DMS153 treated with DMSO at 0.1 percent for 48 hours (cell line): ENCODE data around the gene TBL2.
A peak's percentile ranks its signal among the peaks of the same experiment; 100 is the strongest.
"Not testable (repeated sequence)": the region's sequence is repeated elsewhere in the genome, so short reads cannot be mapped to it uniquely, and the experiment has no call there.

Experiments
- DNase-seq: peaks from one replicate; lab custom pipeline; 2025; ENCODE audit not compliant: unreplicated experiment; lab: John Stamatoyannopoulos, UW

The TBL2 gene

DNA sequence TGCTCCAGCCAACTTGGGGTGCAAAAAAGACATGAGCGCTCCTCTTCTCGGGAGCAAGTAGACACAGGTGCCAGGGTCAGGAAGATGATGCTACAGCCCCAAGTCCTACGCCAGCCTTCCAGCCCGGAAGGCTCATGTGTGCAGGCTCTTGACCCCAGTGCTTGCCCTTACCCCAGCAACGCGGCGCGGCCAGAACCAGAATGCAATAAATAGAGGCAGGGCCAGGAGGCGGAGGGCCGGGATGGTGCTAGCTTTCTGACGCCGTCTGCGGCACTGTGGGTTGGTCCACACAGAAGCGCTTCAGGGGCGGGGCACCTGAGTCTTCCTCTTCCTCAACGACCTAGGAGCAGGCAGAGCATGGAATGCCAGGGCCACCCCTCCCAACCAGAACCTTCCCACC is 41.3 kb downstream of the TBL2 start:
- no peak for DNase-seq

DNA sequence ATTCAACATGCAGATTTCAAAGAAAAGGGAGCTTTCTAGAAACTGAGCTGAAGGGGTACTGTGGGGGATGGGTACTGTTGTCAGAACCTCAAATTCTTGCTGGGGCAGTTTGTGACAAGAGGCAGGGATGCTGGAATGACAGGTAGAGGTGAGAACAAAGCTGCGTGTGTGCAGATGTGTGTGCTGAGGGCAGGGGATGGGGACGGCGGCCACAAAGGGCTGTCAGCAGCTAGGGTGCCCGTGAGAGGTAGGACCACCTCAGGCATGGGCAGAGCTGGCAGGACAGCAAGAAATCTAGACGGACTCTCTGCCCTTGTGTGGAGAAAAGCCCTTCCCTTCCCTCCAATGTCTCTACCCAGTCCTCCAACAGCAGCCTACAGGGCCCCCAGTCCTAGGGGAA is 41.9 kb downstream of the TBL2 start:
- DNase-seq, result no peak

DNA sequence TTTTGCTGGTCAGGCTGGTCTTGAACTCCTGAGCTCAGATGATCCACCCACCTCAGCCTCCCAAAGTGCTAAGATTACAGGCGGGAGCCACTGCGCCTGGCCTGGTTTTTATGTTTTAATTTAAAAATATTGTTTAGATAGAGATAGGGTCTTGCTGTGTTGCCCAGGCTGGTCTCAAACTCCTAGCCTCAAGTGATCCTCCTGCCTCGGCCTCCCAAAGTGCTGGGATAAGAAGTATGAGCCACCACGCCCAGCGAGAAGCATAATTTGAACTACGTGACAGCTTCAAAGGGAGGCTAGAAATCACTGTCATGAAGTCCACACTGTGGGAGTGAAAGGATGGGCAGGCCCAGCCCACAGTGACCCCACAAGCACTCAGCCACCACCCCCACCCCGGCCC is 42.5 kb downstream of the TBL2 start:
- not testable (repeated sequence) for DNase-seq

DNA sequence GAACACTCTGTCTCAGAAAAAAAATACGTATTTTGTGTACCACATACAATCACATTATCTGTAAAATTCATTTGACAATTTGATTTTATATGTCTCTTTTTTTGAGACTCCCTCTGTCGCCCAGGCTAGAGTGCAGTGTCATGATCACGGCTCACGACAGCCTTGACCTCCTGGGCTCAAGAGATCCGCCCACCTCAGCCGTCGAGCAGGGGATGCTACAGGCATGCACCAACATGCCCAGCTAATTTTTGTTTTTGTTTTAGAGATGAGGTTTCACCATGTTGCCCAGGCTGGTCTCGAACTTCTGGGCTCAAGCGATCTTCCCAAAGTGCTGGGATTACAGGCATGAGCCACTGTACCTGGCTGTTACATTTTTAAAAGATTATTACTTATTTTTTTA is 44.6 kb downstream of the TBL2 start:
- no peak for DNase-seq

DNA sequence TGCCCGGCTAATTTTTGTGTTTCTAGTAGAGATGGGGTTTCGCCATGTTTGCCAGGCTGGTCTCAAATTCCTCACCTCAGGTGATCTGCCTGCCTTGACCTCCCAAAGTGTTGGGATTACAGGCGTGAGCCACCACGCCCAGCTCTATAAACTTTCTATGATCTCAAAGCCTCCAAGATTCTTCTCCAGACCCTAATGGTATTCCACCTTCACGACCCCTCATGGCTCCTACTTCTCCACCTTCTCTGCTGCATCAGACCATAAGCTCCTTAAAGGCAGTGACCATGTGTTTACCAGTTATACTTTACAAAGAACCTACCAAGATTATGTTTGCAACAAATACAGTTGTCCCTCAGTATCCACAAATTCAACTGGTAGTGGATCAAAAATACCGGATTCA is 46.2 kb downstream of the TBL2 start:
- DNase-seq, result no peak

DNA sequence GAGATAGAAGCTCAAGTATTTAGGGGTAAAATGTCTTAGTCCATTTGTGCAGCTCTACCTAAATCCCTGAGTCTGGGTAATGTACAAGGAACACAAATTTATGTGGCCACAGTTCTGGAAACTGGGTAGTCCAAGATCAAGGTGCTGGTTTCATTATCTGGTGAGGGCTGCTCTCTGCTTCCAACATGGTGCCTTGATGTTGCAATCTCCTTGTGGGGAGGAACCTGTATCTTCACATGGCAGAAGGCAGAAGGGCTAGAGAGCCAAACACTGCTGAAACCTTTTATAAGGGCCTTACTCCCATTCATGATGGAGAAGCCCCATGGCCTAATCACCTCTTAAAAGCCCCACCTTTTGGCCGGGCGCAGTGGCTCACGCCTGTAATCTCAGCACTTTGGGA is 47.6 kb downstream of the TBL2 start:
- DNase-seq, result no peak

DNA sequence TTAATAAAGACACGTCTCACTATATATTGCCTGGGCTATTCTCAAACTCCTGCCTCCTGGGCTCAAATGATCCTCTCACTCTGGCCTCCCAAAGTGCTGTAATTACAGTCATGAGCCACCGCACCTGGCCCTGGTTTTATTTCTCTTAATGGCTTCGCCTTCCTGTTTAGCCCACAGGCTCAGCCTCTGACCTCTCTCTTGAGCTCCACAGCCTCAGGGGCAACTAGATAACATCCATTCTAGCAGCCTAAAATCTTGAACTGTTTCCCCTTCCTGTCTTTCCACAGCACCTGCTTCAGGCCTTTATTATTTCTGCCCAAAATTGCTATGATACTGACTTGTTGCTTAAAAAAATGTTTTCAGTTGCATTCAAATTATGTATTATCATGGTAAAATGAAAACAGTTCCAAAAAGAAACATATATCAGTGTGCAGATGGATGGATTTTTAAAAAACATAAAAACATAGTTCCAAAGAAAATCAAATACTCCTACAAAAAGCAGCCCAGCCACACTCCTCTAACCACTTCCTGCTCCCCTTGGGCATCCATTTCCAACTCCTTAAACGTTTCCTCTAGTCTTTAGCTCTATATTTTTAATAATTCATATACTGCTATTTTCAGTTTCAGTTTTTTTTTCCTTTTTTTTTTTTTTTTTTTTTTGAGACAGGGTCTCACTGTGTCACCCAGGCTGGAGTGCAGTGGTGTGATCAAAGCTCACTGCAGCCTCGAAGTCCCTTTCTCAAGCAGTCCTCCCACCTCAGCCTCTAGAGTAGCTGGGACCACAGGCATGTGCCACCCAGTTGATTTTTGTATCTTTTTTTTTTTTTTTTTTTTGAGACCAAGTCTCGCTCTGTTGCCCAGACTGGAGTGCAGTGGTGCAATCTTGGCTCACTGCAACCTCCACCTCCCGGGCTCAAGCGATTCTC is 51.2 kb downstream of the TBL2 start:
- peak; percentile 37 for DNase-seq

DNA sequence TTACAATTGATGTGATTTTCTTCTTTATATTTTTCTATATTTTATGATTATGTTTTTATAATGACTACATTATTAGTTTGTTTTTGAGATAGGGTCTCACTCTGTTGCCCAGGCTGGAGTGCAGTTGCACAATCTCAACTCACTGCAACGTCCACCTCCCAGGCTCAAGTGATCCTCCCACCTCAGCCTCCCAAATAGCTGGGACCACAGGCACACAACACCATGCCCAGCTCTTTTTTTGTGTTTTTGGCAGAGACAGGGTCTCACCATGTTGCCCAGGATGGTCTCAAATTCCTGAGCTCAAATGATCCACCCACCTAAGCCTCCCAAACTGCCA is 52.3 kb downstream of the TBL2 start:
- not testable (repeated sequence) for DNase-seq

DNA sequence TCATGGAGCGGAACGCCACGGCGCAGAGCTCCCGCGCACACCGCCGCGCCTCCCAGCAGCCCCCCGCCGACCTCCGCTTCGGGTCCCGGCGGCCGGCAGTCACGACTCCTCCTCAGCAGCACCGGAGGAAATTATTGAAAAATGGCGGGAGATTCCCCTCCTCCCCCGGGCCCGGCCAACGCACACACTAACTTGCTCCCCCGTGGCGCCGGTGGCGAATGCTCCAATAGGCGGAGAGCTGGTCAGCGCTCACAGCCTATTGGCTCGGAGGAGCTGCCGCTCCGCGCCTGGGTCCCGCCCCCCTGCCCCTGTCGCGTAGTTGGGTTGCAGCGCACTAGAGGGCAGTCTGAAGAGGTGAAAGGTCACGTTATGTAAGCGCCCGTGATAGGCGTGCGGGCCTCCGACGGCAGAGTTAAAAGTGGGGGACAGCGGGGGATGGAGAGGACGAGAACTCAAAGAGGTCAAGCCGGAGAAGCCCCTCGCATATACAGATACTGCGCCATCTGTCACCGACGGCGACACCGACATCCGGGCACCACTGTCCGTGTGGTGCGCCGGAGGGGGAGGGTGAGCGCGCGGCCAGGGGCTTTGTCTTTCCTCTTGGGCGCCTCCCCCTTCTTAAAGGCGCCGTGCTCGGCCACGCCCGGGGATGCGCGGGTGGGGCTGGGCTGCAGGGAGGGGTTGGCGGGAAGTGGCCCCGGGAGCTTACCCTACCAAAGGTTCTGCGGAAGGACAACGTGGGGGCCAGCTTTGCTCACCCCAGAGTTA is 56.1 kb downstream of the TBL2 start, which contains the start of gene BAZ1B:
TSS of gene BAZ1B (minus strand) at position 189 of the 768 bp plus-strand sequence. CDS start 360 bp downstream, outside the sequence.
- peak; percentile 94 for DNase-seq

DNA sequence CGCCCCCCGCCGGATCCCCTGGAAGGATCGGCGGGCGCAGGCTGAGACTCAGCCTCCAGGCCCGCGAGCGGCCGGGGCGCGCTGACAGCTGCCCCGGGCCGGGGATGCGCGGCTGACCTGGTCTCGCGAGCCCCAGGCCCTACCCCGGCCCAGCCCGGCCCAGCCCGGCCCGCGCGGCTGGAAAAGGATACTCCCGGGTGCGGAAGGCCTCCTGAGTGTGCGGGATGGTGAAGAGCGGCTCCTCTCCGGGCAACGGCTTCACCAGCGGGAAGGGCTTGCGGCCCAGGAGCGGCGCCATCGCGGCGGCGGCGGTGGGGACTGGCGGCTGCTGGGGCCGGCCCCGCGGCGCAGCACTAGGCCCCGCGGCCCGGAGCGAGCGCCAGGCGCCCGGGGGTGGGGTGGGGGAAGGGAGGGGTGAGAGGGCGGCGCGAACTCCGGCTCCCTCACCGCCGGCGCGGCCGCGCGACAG is 56.7 kb downstream of the TBL2 start:
- no peak for DNase-seq

DNA sequence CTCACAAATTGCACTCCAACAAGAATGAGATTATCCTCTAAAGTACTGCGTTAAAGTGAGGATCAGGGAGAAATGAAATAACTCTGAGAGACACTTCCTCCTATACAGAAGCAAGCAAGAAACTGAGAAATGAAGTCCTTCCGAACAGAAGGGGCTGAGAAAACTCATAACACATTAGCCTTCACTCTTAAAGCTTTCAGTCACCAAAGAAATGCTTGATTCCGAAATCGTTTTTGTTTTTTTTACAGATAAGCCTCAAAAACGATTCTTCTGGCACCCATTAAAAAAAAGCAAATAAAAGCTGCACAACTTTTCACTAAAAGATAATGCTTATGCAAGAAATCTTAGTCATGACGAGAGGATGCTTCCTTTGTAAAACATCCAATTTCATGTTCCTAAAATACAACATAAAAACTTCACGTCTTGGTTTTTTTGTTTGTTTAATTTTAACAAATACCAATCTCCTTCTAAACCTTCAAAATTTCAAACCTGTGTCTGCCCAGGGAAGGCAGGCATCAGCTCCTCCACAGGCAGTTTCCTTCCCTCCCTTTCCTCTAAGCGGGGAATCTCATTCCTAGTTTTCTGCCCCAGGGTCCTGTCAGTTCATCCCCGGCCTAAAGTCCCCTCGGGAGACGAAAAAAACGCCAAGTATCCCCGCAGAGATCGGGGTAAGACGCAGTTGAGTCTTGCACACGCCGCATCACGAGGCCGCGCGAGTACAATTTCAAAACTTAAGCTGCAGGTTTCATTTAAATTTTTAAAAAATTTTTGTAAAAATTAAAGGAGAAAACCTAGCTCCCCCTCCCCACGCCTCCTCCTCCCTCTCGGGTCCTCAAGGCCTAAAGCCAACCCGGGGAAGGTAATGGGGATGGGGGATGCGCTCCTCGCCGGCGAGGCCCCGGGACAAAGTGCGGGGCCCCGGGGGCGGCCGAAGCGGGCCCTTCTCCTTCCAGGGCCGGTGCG is 57.4 kb downstream of the TBL2 start:
- DNase-seq, result no peak

DNA sequence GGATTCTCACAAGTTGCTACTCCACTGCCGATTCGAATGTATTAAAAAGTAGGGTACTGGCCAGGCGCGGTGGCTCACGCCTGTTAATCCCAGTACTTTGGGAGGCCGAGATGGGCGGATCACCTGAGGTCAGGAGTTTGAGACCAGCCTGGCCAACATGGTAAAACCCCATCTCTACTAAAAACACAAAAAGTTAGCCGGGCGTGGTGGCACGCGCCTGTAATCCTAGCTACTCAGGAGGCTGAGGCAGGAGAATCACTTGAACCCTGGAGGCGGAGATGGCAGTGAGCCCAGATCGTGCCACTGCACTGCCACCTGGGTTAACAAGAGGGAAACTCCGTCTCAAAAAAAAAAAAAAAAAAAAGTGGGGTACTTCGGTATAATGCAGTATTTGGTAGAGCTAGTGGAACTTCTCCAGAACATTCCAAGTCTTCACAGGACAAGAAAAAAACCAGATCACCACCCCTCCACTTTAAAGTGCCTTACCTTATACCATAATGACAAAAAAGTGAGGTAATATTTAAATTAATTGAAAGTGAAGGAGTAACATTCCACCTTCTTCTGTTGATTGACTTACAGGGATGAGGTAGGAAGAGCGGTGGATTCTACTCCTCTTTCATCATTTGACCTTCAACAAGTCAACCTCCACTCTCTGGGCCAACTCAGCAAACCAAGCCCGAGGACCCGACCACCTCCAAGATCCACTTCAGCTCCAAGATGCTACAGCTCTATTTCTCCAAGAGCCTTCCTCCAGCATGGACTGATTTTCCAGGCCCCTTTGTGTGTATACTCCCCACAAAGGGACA is 58.3 kb downstream of the TBL2 start:
- no peak for DNase-seq

DNA sequence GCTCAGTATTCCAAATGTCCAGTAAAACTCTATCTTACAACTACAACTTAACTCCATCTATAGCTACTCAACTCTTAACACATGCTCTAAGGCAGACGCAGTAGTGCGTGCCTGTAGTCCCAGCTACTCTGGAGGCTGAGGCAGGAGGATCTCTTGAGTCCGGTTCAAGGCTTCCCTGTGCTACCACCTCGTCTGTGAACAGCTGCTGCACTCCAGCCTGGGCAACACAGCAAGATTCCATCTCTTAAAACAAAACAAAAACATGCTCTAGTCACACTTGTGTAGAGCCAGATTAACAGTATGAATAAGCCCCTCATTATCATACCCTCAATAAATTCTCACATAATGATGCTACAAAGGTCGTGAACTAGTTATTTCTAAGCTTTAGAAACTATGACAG is 59.9 kb downstream of the TBL2 start:
- DNase-seq, result no peak
